HUES6 (cell line): ENCODE data around the gene GATA6.

Source experiments
- H3K27ac ChIP-seq: 2 replicates; pipeline ENCODE4 v1.7.0; 2013; ENCODE audit warnings: low read depth, mild to moderate bottlenecking, low read length, inconsistent platforms
- H3K27me3 ChIP-seq: 2 replicates; pipeline ENCODE4 v1.6.1; 2013; ENCODE audit warnings: low read length; ENCODE audit not compliant: control insufficient read depth, insufficient read depth
- H3K36me3 ChIP-seq: 2 replicates; pipeline ENCODE4 v1.6.1; 2013; ENCODE audit warnings: low read length; ENCODE audit not compliant: control insufficient read depth, insufficient read depth
- H3K4me1 ChIP-seq: 2 replicates; pipeline ENCODE4 v1.6.1; 2013; ENCODE audit warnings: low read length; ENCODE audit not compliant: control insufficient read depth, insufficient read depth
- H3K4me3 ChIP-seq: 2 replicates; pipeline ENCODE4 v1.5.1; 2013; ENCODE audit warnings: low read depth, low read length
- H3K9ac ChIP-seq: one replicate; pipeline ENCODE4 v1.6.1; 2013; ENCODE audit warnings: mild to moderate bottlenecking, low read length
- H3K9me3 ChIP-seq: 2 replicates; pipeline ENCODE4 v1.6.1; 2013; ENCODE audit warnings: low read depth, low read length; ENCODE audit not compliant: control insufficient read depth, insufficient read depth

The GATA6 gene

GRCh38 chr18:22243513-22243912 is 74.1 kb downstream of the GATA6 start:
- H3K27me3 ChIP-seq, result peaks cover 7% of the 10 kb centered on the region; the same call in 1 of the 2 replicates
- no peaks in the 10 kb centered on the region for H3K9me3 ChIP-seq

GRCh38 chr18:22250026-22250425 is 80.6 kb downstream of the GATA6 start:
- H3K27me3 ChIP-seq, result peaks cover 7% of the 10 kb centered on the region; the same call in 1 of the 2 replicates
- no peak overlapping the region for H3K9ac ChIP-seq
- no peak overlapping the region for H3K4me3 ChIP-seq
- no peak overlapping the region for H3K27ac ChIP-seq
- no peaks in the 10 kb centered on the region for H3K9me3 ChIP-seq
- H3K4me1 ChIP-seq, result no peaks in the 10 kb centered on the region
- no peaks in the 10 kb centered on the region for H3K36me3 ChIP-seq

More at GRCh38 chr18:22243513-22243912, 74.1 kb downstream of the GATA6 start:
- H3K36me3 ChIP-seq, result no peaks in the 10 kb centered on the region
- H3K27ac ChIP-seq, result no peak overlapping the region
- H3K4me1 ChIP-seq, result no peaks in the 10 kb centered on the region
- no peak overlapping the region for H3K9ac ChIP-seq
- no peak overlapping the region for H3K4me3 ChIP-seq

- no peaks in the 10 kb centered on the region for H3K4me1 ChIP-seq
These were observed 81.2 kb downstream of the GATA6 start for GRCh38 chr18:22250591-22250996.

More at GRCh38 chr18:22250591-22250996, 81.2 kb downstream of the GATA6 start:
- peaks cover 7% of the 10 kb centered on the region; the same call in 1 of the 2 replicates for H3K27me3 ChIP-seq
- no peak overlapping the region for H3K4me3 ChIP-seq
- H3K9me3 ChIP-seq, result no peaks in the 10 kb centered on the region
- no peaks in the 10 kb centered on the region for H3K36me3 ChIP-seq
- no peak overlapping the region for H3K9ac ChIP-seq
- no peak overlapping the region for H3K27ac ChIP-seq
